Mucosa of descending colon (tissue), 3 donors: Measurements from ENCODE around the gene LNPEP. TPM values are rescaled to one million over a fixed set of nuclear protein-coding genes. Genes with fewer than 3 reads are reported as not detected.
A peak's percentile ranks its signal among the peaks of the same experiment; 100 is the strongest.

Experiments
- ATAC-seq: fragments of 200-7000 bp; cut with Tn5 transposase; one replicate; pipeline ENCODE4 v1.9.1; 2020; ENCODE audit warnings: mild to moderate bottlenecking, moderate library complexity
- DNase-seq, 3 donors: peaks; one replicate each; pipeline ENCODE4 v3.0.0-alpha.2; 2020
- H3K36me3 ChIP-seq: fragments of 200-600 bp; one replicate; pipeline ENCODE4 v1.8.0; 2021; ENCODE audit warnings: low read depth, mild to moderate bottlenecking
- H3K4me1 ChIP-seq: fragments of 200-600 bp; one replicate; pipeline ENCODE4 v1.8.0; 2021; ENCODE audit warnings: low read depth, mild to moderate bottlenecking
- H3K4me3 ChIP-seq: fragments of 200-600 bp; one replicate; pipeline ENCODE4 v1.8.0; 2021; ENCODE audit warnings: mild to moderate bottlenecking
- H3K9me3 ChIP-seq: fragments of 200-600 bp; one replicate; pipeline ENCODE4 v1.8.0; 2021; ENCODE audit warnings: mild to moderate bottlenecking
- CTCF ChIP-seq: fragments of 200-600 bp; IDR thresholded peaks from one replicate; pipeline ENCODE4 v1.8.0; 2022; ENCODE audit warnings: antibody characterized with exemption, mild to moderate bottlenecking
- intact Hi-C, 2 donors: fragments of 100-400 bp; cut with DNase I in 1 of 2; cut with micrococcal nuclease in 1 of 2; formaldehyde crosslinking; loops; one replicate each; pipeline versions ENCODE4 v1.11.0 to v1.11.1; 2022; cut with DNase I, micrococcal nuclease
- total RNA-seq, 3 donors: library from RNA; stranded (reverse); fragmentation: NEBNext Ultra II Directional in 2 of 3; extraction: Animal tissue kit (Norgen Biotek cat#: 25700) in 2 of 3; gene quantifications; one replicate each; pipeline versions ENCODE4 v1.2.1 to v1.2.4, GENCODE V29; 2021 to 2023
- donor health status: DM: no; HTN: no; CAD: no; lungs with moderate emphysema.
- donor health status: DM: no; HTN: no; CAD: no.
- donor health status: DM: no; HTN: yes; CAD: no.

Gene LNPEP
- total RNA-seq, 3 donors from 2014 or later = 32.3 to 54.7 (median 38.2) TPM

DNA sequence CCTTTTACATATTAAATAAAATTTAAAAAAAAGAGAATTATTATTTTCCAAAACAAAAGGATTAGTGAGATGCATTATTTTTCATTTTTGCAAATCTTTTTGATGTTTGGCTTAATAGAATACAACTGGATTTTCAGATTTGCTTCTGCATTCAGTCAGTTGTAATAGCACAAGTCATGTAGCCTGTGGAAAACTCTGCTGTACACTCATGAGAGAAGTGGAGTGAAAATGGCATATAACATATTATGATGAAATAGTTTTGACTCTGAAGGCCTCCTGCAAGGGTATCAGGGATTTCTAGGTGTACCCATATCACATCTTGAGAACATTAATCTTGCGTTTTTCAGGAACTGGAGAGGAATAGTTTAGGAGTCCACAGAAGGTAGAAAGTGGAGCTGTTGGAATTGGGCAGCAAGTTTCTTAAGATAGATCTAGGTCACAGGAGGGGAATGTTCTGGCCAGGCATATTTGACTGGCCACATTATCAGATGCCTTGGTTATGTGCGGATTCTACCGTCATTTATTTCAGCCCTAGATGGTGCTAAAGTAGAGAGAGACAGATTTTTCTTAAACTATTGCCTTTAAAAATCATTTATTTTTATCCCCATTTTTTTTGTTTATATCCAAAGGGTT, 16.4 kb downstream of the LNPEP start:
- H3K36me3 ChIP-seq = no peaks in the 10 kb centered on the region
- TF ChIP-seq CTCF = no peak
- intact Hi-C loops = no loop called here
- ATAC-seq = no peak
- H3K4me1 ChIP-seq = no peaks in the 10 kb centered on the region
- H3K9me3 ChIP-seq = no peaks in the 10 kb centered on the region
- no peak overlapping the region for H3K4me3 ChIP-seq
- no peak for DNase-seq

DNA sequence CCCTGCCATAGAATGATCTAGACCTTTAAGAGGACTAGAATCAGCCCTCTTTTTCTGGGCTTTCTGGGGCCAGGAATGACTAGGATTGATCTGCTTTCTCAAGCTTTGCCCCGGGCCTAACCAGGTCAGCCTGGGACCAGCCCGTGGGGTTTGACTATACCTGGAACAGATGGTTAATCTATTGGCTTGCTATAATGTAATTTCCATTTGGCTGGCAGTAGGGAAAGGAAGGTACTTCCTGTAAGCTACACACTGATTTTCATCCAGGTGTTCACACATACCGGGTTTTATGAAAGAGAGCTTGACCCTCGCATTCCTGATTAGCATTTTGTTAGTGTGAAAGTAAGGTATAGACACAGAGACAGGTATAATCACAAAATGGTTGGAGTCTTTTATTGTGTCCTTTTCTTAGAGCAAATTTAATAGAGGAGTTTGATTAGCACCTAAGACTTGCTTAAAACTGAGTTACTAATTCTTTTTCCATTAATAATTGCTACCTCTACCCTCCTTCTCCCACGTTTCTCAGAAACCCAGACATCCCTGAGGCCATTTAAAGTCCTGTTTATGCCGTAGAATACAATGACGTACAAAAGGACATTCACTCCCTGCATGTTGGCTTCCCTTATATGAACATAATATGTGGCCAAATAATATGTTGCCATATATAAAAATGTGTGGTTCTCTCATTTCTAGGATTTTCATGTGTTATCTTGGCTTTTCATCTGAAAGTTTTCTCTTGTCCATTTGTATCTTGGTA, 17.3 kb downstream of the LNPEP start:
- no peak overlapping the region for H3K4me3 ChIP-seq
- ATAC-seq (peak; percentile 89), DNase-seq (peak in 1 of 3 donors; percentile 34)
- intact Hi-C loops = no loop called here
- H3K4me1 ChIP-seq = no peaks in the 10 kb centered on the region
- H3K36me3 ChIP-seq = no peaks in the 10 kb centered on the region
- no peaks in the 10 kb centered on the region for H3K9me3 ChIP-seq
- TF ChIP-seq CTCF = no peak

- TF ChIP-seq CTCF = no peak
- Histone ChIP-seq H3K4me1 (no peaks in the 10 kb centered on the region), H3K4me3 (no peak overlapping the region), H3K9me3 (no peaks in the 10 kb centered on the region), H3K36me3 (no peaks in the 10 kb centered on the region)
- intact Hi-C loops = no loop called here
- ATAC-seq = peak; percentile 16
- DNase-seq = no peak
These were observed 21.6 kb downstream of the LNPEP start for GRCh38 chr5:96957254-96958049.

DNA sequence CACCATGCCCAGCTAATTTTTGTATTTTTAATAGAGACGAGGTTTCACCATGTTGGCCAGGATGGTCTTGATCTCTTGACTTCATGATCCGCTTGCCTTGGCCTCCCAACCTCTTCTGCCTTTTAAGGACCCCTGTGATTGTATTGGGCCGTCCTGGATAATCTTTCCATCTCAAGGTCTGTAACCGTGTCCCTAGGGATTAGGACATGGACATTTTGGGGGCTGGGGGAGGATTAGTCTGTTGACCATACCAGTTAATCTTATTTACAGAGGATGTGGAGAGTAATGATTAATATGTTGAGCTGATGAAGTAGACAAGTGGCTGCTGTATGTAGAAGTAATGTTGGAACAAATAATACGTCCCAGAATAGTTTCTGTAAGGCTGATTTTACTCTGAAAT, 23.1 kb downstream of the LNPEP start:
- intact Hi-C loops = no loop called here
- no peak for DNase-seq
- no peak overlapping the region for H3K4me3 ChIP-seq
- no peaks in the 10 kb centered on the region for H3K4me1 ChIP-seq
- H3K9me3 ChIP-seq = no peaks in the 10 kb centered on the region
- no peak for ATAC-seq
- TF ChIP-seq CTCF = no peak
- no peaks in the 10 kb centered on the region for H3K36me3 ChIP-seq

GRCh38 chr5:96961053-96961452, 25.2 kb downstream of the LNPEP start:
- no peaks in the 10 kb centered on the region for H3K36me3 ChIP-seq
- no peaks in the 10 kb centered on the region for H3K9me3 ChIP-seq
- no peaks in the 10 kb centered on the region for H3K4me1 ChIP-seq
- ATAC-seq = peak; percentile 48
- no peak for DNase-seq
- H3K4me3 ChIP-seq = no peak overlapping the region
- intact Hi-C loops = no loop called here
- no peak for TF ChIP-seq CTCF
